ENCODE data around the gene LIG1. TPM values are rescaled to one million over a fixed set of nuclear protein-coding genes. Genes with fewer than 3 reads are reported as not detected.
A peak's percentile ranks its signal among the peaks of the same experiment; 100 is the strongest.

Gene LIG1
- total RNA-seq, 1 donor: 24.8 TPM

DNA sequence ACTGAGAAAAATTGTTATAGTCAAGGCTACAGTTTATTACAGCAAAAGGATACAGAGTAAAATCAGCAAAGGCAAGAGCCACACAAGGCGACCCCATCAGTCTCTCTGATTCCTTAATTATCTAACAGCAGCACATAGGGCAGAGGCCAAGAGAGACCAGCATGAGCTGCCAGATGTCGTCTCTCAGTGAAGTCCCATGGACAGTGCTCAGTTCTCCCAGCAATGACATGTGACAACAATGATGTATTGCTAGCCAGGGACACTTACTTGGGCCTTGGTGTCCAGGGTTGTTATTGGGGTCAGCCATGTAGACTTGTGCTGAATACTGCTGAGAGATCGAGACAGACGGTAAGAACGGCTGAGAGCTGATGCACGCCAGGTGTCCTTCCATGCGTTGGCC lies 22.6 kb upstream of the LIG1 start:
- H3K9me3 ChIP-seq (ENCODE audit: low read depth, low read length): no peaks in the 10 kb centered on the region
- no peaks in the 10 kb centered on the region for H3K27me3 ChIP-seq (ENCODE audit: insufficient read depth, low read length)
- no peaks in the 10 kb centered on the region for H3K4me1 ChIP-seq (ENCODE audit: insufficient read depth, low read length)
- H3K4me3 ChIP-seq (ENCODE audit: low read length): no peak overlapping the region

GRCh38 chr19:48190885-48191284 lies 20.7 kb upstream of the LIG1 start:
- H3K4me1 ChIP-seq (ENCODE audit: insufficient read depth, low read length): no peaks in the 10 kb centered on the region
- no peak overlapping the region for H3K4me3 ChIP-seq (ENCODE audit: low read length)
- H3K27me3 ChIP-seq (ENCODE audit: insufficient read depth, low read length): no peaks in the 10 kb centered on the region
- no peaks in the 10 kb centered on the region for H3K9me3 ChIP-seq (ENCODE audit: low read depth, low read length)

DNA sequence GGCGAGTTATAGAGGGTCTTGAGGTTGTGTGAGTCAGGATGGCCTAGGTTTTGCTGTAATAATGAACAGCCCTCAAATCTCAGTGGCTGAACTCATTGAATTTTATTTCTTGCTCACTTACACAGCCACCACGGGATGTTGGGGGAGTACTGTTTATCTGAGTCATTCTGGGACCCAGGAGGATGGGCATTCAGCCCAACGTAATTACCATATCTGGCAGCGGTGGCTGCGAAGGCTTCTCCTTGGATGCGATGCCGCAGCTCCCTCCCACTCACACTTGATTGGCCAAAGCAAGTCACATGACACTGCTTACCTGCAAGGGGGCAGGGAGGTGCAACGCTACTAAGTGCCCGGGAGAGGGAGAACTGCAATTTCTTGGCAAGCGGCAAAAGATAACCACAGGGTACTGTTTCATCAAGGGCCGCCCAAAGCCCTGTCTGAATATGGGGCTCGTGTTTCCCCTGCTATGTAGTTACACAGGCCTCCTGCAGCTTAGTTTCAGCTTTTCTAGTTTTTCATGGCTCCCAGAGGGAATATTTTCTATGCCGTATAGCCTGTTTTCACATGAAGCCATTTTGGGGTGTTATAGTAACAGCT lies 20.2 kb upstream of the LIG1 start:
- Histone ChIP-seq H3K27me3 (ENCODE audit: insufficient read depth, low read length) (no peaks in the 10 kb centered on the region), H3K9me3 (ENCODE audit: low read depth, low read length) (no peaks in the 10 kb centered on the region), H3K4me3 (ENCODE audit: low read length) (no peak overlapping the region), H3K4me1 (ENCODE audit: insufficient read depth, low read length) (no peaks in the 10 kb centered on the region)

DNA sequence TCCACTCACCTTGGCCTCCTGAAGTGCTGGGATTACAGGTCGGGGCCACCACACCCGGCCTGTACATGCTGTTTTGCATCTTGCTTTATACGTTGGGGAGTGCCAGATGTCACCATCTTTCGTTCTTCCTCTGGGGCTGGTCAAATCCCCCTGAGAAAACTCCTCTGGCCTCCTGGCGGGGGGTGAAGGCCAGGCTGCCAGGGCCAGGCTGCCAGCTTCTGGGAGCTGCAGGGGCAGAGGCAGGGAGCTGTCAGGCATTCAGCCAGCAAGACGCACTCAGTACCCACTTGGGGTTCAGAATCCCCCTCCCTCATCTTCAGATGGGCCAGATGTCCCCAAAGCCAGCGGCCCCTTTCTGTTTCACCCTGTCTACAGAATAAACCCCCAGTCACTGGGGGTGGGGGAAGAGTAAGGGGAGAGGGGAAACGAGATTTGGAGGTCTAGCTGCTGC lies 16.4 kb upstream of the LIG1 start:
- H3K27me3 ChIP-seq (ENCODE audit: insufficient read depth, low read length): no peaks in the 10 kb centered on the region
- H3K4me1 ChIP-seq (ENCODE audit: insufficient read depth, low read length): no peaks in the 10 kb centered on the region
- no peak overlapping the region for H3K4me3 ChIP-seq (ENCODE audit: low read length)
- peaks cover 5% of the 10 kb centered on the region for H3K9me3 ChIP-seq (ENCODE audit: low read depth, low read length)

- Histone ChIP-seq H3K27me3 (ENCODE audit: insufficient read depth, low read length) (no peaks in the 10 kb centered on the region), H3K4me1 (ENCODE audit: insufficient read depth, low read length) (no peaks in the 10 kb centered on the region), H3K4me3 (ENCODE audit: low read length) (no peak overlapping the region), H3K9me3 (ENCODE audit: low read depth, low read length) (peaks cover 9% of the 10 kb centered on the region)
Observed at GRCh38 chr19:48186015-48186414, 15.9 kb upstream of the LIG1 start.

DNA sequence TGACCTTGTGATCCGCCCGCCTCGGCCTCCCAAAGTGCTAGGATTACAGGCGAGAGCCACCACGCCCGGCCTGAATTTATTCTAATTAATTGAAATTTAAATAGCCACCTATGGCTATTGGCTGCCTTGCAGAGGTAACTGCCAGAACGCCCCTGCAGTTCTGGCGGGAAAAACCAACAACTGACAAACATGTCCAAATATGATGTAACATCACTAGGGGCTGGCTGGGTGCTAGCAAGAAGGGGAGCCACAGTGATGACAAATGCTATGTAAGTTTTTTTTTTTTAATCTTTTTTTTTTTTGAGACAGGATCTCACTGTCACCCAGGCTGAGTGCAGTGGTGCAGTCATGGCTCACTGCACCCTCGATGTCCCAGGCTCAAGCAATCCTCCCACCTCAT lies 13.2 kb upstream of the LIG1 start:
- Histone ChIP-seq H3K27me3 (ENCODE audit: insufficient read depth, low read length) (no peaks in the 10 kb centered on the region), H3K9me3 (ENCODE audit: low read depth, low read length) (peaks cover 9% of the 10 kb centered on the region), H3K4me3 (ENCODE audit: low read length) (no peak overlapping the region), H3K4me1 (ENCODE audit: insufficient read depth, low read length) (no peaks in the 10 kb centered on the region)

- no peaks in the 10 kb centered on the region for H3K27me3 ChIP-seq (ENCODE audit: insufficient read depth, low read length)
- H3K4me1 ChIP-seq (ENCODE audit: insufficient read depth, low read length): no peaks in the 10 kb centered on the region
- H3K9me3 ChIP-seq (ENCODE audit: low read depth, low read length): peaks cover 9% of the 10 kb centered on the region
- no peak overlapping the region for H3K4me3 ChIP-seq (ENCODE audit: low read length)
Observed at GRCh38 chr19:48182434-48182833, 12.3 kb upstream of the LIG1 start.

DNA sequence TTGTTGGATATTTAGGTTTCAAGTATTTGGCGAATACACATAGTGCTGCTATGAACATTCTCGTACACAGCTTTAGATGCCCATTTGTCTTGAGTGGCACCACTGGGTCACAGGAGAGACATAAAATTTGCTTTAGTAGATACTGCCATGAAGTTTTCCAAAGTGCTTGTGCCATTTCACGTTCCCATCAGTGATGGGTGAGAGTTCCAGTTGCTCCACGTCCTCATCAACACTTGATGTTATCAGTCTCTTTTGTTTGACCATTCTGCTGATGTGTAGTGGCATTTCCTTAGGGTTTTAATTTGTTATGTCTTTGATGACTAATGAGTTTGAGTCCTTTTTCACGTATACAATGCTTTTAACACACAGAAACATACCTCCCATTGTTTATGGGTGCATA lies 11.4 kb upstream of the LIG1 start:
- no peaks in the 10 kb centered on the region for H3K4me1 ChIP-seq (ENCODE audit: insufficient read depth, low read length)
- no peaks in the 10 kb centered on the region for H3K27me3 ChIP-seq (ENCODE audit: insufficient read depth, low read length)

GRCh38 chr19:48176226-48176625 lies 6.1 kb upstream of the LIG1 start:
- H3K4me1 ChIP-seq (ENCODE audit: insufficient read depth, low read length): peaks cover 4% of the 10 kb centered on the region
- peaks cover under 1% of the 10 kb centered on the region for H3K9me3 ChIP-seq (ENCODE audit: low read depth, low read length)
- no peak overlapping the region for H3K4me3 ChIP-seq (ENCODE audit: low read length)
- no peaks in the 10 kb centered on the region for H3K27me3 ChIP-seq (ENCODE audit: insufficient read depth, low read length)

More for the DNA sequence above, 11.4 kb upstream of the LIG1 start:
- Histone ChIP-seq H3K9me3 (ENCODE audit: low read depth, low read length) (peaks cover 9% of the 10 kb centered on the region), H3K4me3 (ENCODE audit: low read length) (no peak overlapping the region)

DNA sequence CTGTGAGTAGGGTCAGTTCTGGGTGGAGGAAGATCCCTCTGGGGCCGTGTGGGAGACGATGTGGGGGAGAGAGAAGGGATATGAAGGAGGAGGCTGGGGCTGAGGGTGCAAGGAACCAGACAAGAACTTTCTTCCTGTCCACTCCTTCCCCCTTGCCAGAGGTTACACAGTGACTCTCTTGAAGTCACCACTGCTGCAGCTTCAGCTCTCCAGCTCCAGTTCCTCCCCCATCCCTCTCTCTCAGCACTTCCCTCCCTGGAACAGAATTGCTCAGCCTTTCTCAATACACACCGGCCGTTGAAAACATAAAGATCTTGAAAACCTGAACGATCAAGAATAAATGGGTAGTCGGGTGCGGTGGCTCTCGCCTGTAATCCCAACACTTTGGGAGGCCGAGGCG lies 5.4 kb upstream of the LIG1 start:
- no peaks in the 10 kb centered on the region for H3K27me3 ChIP-seq (ENCODE audit: insufficient read depth, low read length)
- no peak overlapping the region for H3K4me3 ChIP-seq (ENCODE audit: low read length)
- H3K4me1 ChIP-seq (ENCODE audit: insufficient read depth, low read length): peaks cover 9% of the 10 kb centered on the region
- no peaks in the 10 kb centered on the region for H3K9me3 ChIP-seq (ENCODE audit: low read depth, low read length)

DNA sequence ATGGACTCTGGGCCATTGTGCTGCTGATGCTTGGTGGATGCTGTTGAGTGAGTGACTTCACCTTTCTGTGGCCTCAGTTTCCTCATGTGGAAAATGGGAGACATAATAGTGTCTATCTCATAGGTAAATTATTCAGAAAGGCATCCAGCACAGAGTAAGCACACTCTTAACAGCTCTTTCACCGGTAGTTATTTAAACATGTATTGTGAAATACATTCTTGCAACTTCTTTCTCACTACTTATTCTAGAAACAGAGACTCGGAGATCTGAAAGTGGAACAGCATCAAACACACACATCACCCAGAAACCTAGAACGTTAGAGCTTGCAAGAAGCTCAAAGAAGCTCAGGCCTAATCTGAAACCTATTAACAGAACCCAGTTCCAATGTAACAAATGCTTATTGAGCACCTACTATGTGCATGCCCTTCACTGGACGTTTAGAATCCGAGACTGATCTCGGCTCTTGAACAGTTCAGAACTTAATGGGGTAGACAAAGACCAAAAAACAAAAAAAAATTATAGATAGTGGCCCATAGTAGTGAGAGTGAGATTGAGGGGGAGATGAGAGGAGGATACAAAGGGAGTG lies 4.4 kb upstream of the LIG1 start:
- no peaks in the 10 kb centered on the region for H3K27me3 ChIP-seq (ENCODE audit: insufficient read depth, low read length)
- H3K9me3 ChIP-seq (ENCODE audit: low read depth, low read length): no peaks in the 10 kb centered on the region
- H3K4me3 ChIP-seq (ENCODE audit: low read length): no peak overlapping the region
- H3K4me1 ChIP-seq (ENCODE audit: insufficient read depth, low read length): peaks cover 9% of the 10 kb centered on the region

DNA sequence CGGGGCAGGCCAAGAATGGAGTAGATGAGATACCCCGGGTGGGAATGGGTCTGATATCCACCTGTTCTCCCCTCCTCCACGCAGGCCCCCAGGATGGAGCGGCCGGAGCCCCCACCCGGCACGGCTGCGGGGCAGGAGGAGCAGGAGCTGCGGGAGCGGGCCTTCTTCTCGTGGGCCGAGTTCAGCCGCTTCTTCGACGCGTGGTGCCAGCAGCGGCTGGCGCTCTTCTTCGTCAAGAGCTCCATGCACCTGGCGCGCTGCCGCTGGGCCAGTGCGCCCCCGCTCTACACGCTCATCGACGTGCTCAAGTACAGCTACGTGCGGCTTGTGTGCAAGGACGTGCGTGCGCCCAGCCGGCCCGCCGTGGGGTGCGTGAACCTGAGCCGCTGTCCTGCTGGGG lies 1.6 kb upstream of the LIG1 start:
- H3K4me1 ChIP-seq (ENCODE audit: insufficient read depth, low read length): peaks cover 16% of the 10 kb centered on the region
- no peak overlapping the region for H3K4me3 ChIP-seq (ENCODE audit: low read length)
- H3K27me3 ChIP-seq (ENCODE audit: insufficient read depth, low read length): no peaks in the 10 kb centered on the region
- H3K9me3 ChIP-seq (ENCODE audit: low read depth, low read length): no peaks in the 10 kb centered on the region

DNA sequence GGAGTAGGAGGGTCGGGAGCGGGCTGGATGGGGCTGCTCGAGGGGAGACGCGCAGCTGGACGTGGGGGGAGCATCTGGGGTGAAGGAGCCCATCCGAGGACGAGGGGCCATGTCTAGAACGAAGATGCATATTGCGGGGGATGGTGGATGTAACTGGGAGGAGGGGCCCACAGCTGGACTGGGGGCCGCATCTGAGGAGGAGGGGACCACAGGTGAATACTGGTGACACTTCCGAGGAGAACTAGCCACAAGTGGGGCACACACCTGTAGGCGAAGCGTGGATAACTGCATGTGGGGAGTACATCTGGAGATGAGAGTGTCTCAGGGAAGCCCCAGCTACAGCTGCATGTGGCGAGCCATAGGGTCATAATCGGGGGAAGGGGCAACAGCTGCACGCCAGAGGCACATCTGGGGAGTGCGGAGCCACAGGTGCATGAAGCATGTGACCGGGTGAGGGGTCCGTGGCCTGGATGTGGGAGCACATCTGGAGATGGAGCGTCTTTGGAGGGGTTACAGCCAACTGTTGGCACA lies 738 bp upstream of the LIG1 start:
- Histone ChIP-seq H3K4me3 (ENCODE audit: low read length) (peak overlapping the region; percentile 78), H3K9me3 (ENCODE audit: low read depth, low read length) (no peaks in the 10 kb centered on the region), H3K27me3 (ENCODE audit: insufficient read depth, low read length) (no peaks in the 10 kb centered on the region), H3K4me1 (ENCODE audit: insufficient read depth, low read length) (peaks cover 16% of the 10 kb centered on the region)

DNA sequence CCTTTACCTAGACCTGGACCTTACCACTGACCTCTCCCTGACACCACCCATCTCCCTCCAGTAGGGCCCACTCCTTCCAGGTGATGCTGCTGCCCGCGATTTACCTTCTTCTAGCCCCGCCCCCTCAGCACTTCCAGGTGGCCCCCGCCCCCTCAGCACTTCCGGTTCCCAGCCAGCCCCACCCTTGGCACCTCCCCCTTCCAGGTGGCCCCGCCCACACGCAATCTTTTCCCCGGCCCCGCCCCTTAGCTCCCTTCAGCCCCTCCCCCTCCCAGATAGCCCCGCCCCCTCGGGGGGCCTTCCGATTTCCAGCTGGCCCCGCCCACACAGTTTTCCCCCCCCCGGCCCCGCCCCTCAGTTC lies 586 bp downstream of the LIG1 start:
- H3K4me3 ChIP-seq (ENCODE audit: low read length): peak overlapping the region; percentile 78
- no peaks in the 10 kb centered on the region for H3K9me3 ChIP-seq (ENCODE audit: low read depth, low read length)
- H3K27me3 ChIP-seq (ENCODE audit: insufficient read depth, low read length): no peaks in the 10 kb centered on the region
- H3K4me1 ChIP-seq (ENCODE audit: insufficient read depth, low read length): peaks cover 16% of the 10 kb centered on the region

- H3K27me3 ChIP-seq (ENCODE audit: insufficient read depth, low read length): no peaks in the 10 kb centered on the region
- H3K4me3 ChIP-seq (ENCODE audit: low read length): no peak overlapping the region
Observed at GRCh38 chr19:48168689-48169088, 1.5 kb downstream of the LIG1 start.

GRCh38 chr19:48158210-48158790 lies 11.8 kb downstream of the LIG1 start:
- H3K4me3 ChIP-seq (ENCODE audit: low read length): no peak overlapping the region
- no peaks in the 10 kb centered on the region for H3K4me1 ChIP-seq (ENCODE audit: insufficient read depth, low read length)
- H3K9me3 ChIP-seq (ENCODE audit: low read depth, low read length): no peaks in the 10 kb centered on the region
- H3K27me3 ChIP-seq (ENCODE audit: insufficient read depth, low read length): no peaks in the 10 kb centered on the region

More at GRCh38 chr19:48168689-48169088, 1.5 kb downstream of the LIG1 start:
- peaks cover 16% of the 10 kb centered on the region for H3K4me1 ChIP-seq (ENCODE audit: insufficient read depth, low read length)
- H3K9me3 ChIP-seq (ENCODE audit: low read depth, low read length): no peaks in the 10 kb centered on the region
